Measurements from ENCODE around the gene C3orf20. TPM values are rescaled to one million over a fixed set of nuclear protein-coding genes. Genes with fewer than 3 reads are reported as not detected.

C3orf20 gene
- total and polyA plus RNA-seq, 2 of the 13 experiments (the other 11 are each of a cell fraction or from before 2014, with no cell fraction given) = 0.03 to 0.04 TPM

- TF ChIP-seq, protein P1, sequence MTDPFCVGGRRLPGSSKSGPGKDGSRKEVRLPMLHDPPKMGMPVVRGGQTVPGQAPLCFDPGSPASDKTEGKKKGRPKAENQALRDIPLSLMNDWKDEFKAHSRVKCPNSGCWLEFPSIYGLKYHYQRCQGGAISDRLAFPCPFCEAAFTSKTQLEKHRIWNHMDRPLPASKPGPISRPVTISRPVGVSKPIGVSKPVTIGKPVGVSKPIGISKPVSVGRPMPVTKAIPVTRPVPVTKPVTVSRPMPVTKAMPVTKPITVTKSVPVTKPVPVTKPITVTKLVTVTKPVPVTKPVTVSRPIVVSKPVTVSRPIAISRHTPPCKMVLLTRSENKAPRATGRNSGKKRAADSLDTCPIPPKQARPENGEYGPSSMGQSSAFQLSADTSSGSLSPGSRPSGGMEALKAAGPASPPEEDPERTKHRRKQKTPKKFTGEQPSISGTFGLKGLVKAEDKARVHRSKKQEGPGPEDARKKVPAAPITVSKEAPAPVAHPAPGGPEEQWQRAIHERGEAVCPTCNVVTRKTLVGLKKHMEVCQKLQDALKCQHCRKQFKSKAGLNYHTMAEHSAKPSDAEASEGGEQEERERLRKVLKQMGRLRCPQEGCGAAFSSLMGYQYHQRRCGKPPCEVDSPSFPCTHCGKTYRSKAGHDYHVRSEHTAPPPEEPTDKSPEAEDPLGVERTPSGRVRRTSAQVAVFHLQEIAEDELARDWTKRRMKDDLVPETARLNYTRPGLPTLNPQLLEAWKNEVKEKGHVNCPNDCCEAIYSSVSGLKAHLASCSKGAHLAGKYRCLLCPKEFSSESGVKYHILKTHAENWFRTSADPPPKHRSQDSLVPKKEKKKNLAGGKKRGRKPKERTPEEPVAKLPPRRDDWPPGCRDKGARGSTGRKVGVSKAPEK (CRISPR knock-in tag; IDR thresholded peaks at IDR 0.05; ENCODE audit: borderline replicate concordance) = no peak
- TF ChIP-seq ZNF713 (CRISPR knock-in tag; IDR thresholded peaks at IDR 0.05) (no peak), MZF1 (CRISPR knock-in tag; IDR thresholded peaks at IDR 0.05; ENCODE audit: borderline replicate concordance) (no peak), JDP2 (CRISPR knock-in tag; IDR thresholded peaks at IDR 0.05; ENCODE audit: borderline replicate concordance) (no peak), ZSCAN25 (CRISPR knock-in tag; IDR thresholded peaks at IDR 0.05) (peak; percentile 77; the same call in 1 of the 2 replicates), CENPX (CRISPR knock-in tag; IDR thresholded peaks at IDR 0.05) (no peak), ZNF3 (CRISPR knock-in tag; IDR thresholded peaks at IDR 0.05) (no peak), ZNF382 (CRISPR knock-in tag; IDR thresholded peaks at IDR 0.05; ENCODE audit: borderline replicate concordance) (no peak), ZNF605 (CRISPR knock-in tag; IDR thresholded peaks at IDR 0.05) (peak; percentile 79), TCF7 (IDR thresholded peaks at IDR 0.05; ENCODE audit: low read depth) (no peak), ZNF335 (CRISPR knock-in tag; IDR thresholded peaks at IDR 0.05) (peak; percentile 93), YEATS2 (CRISPR knock-in tag; IDR thresholded peaks at IDR 0.05; ENCODE audit: borderline replicate concordance) (peak; percentile 91; the same call in 1 of the 2 replicates), ZNF207 (IDR thresholded peaks at IDR 0.05; ENCODE audit: borderline replicate concordance) (no peak), MXD4 (CRISPR knock-in tag; IDR thresholded peaks at IDR 0.05) (0 out of 2 replicates have a peak, but pooled peaks have one; percentile 62), LCORL (IDR thresholded peaks at IDR 0.05) (peak; percentile 49; the same call in 1 of the 2 replicates), LCORL (CRISPR knock-in tag; IDR thresholded peaks at IDR 0.05) (peak; percentile 61; the same call in 1 of the 2 replicates), HDAC1 (CRISPR knock-in tag; IDR thresholded peaks at IDR 0.05) (peak; percentile 82), RFX5 (IDR thresholded peaks at IDR 0.05; ENCODE audit: low read depth, low read length) (no peak), ZNF383 (CRISPR knock-in tag; IDR thresholded peaks at IDR 0.05; ENCODE audit: borderline replicate concordance) (no peak; the same call in 1 of the 2 replicates)
- TF ChIP-seq, protein P2, sequence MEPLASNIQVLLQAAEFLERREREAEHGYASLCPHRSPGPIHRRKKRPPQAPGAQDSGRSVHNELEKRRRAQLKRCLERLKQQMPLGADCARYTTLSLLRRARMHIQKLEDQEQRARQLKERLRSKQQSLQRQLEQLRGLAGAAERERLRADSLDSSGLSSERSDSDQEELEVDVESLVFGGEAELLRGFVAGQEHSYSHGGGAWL (CRISPR knock-in tag; IDR thresholded peaks at IDR 0.05) = no peak
- TF ChIP-seq, protein P3, sequence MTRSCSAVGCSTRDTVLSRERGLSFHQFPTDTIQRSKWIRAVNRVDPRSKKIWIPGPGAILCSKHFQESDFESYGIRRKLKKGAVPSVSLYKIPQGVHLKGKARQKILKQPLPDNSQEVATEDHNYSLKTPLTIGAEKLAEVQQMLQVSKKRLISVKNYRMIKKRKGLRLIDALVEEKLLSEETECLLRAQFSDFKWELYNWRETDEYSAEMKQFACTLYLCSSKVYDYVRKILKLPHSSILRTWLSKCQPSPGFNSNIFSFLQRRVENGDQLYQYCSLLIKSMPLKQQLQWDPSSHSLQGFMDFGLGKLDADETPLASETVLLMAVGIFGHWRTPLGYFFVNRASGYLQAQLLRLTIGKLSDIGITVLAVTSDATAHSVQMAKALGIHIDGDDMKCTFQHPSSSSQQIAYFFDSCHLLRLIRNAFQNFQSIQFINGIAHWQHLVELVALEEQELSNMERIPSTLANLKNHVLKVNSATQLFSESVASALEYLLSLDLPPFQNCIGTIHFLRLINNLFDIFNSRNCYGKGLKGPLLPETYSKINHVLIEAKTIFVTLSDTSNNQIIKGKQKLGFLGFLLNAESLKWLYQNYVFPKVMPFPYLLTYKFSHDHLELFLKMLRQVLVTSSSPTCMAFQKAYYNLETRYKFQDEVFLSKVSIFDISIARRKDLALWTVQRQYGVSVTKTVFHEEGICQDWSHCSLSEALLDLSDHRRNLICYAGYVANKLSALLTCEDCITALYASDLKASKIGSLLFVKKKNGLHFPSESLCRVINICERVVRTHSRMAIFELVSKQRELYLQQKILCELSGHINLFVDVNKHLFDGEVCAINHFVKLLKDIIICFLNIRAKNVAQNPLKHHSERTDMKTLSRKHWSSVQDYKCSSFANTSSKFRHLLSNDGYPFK (CRISPR knock-in tag; IDR thresholded peaks at IDR 0.05; ENCODE audit: borderline replicate concordance) = peak; percentile 95
- TF ChIP-seq, protein P4, sequence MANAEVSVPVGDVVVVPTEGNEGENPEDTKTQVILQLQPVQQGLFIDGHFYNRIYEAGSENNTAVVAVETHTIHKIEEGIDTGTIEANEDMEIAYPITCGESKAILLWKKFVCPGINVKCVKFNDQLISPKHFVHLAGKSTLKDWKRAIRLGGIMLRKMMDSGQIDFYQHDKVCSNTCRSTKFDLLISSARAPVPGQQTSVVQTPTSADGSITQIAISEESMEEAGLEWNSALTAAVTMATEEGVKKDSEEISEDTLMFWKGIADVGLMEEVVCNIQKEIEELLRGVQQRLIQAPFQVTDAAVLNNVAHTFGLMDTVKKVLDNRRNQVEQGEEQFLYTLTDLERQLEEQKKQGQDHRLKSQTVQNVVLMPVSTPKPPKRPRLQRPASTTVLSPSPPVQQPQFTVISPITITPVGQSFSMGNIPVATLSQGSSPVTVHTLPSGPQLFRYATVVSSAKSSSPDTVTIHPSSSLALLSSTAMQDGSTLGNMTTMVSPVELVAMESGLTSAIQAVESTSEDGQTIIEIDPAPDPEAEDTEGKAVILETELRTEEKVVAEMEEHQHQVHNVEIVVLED (CRISPR knock-in tag; IDR thresholded peaks at IDR 0.05; ENCODE audit: borderline replicate concordance) = peak; percentile 98
These were observed 23.3 kb upstream of the C3orf20 start, which contains the start of gene CCDC174 (continued) for GRCh38 chr3:14651440-14652251.

Data from HepG2 (cell line).